Activated T-helper 1 cell treated with anti-CD3 and anti-CD28 coated beads, Interleukin-12 subunit alpha, Interleukin-12 subunit beta, Interleukin-2, Interleukin-4 antibody, amounts not matched to agents 30 ng/mL and 10 ng/mL and 1 ng/mL, durations not matched to agents 14 hours and 24 hours and 36 hours (primary cell): ENCODE results near the gene PRICKLE1. TPM values are rescaled to one million over a fixed set of nuclear protein-coding genes. Genes with fewer than 3 reads are reported as not detected.

ENCODE experiments used
- DNase-seq: peaks from one replicate; pipeline ENCODE4 v3.0.0; 2021; ENCODE audit warnings: low spot score
- H3K27ac Mint-ChIP-seq: one replicate; pipeline ENCODE4 v1.8.0; 2021; ENCODE audit warnings: mild to moderate bottlenecking, mixed read lengths
- H3K27me3 Mint-ChIP-seq: one replicate; pipeline ENCODE4 v1.8.0; 2022; ENCODE audit warnings: mild to moderate bottlenecking, moderate library complexity, mixed read lengths; ENCODE audit not compliant: insufficient read depth
- H3K36me3 Mint-ChIP-seq: one replicate; pipeline ENCODE4 v1.8.0; 2021; ENCODE audit warnings: low read depth, mixed read lengths
- H3K4me1 Mint-ChIP-seq: one replicate; pipeline ENCODE4 v1.8.0; 2021; ENCODE audit warnings: low read depth, mixed read lengths
- H3K4me3 Mint-ChIP-seq: one replicate; pipeline ENCODE4 v1.8.0; 2021; ENCODE audit warnings: mild to moderate bottlenecking, moderate library complexity, mixed read lengths
- H3K9me3 Mint-ChIP-seq: one replicate; pipeline ENCODE4 v1.8.0; 2021; ENCODE audit warnings: mixed read lengths
- intact Hi-C: fragments of 100-400 bp; cut with micrococcal nuclease; formaldehyde crosslinking; loops from one replicate; pipeline ENCODE4 v1.15.1; 2024
- total RNA-seq: library from RNA; stranded (reverse); gene quantifications from 2 replicates; pipeline ENCODE4 v1.2.3, GENCODE V29; 2022

The PRICKLE1 gene
- total RNA-seq, 1 donor from 2014 or later: 0.34 TPM

DNA sequence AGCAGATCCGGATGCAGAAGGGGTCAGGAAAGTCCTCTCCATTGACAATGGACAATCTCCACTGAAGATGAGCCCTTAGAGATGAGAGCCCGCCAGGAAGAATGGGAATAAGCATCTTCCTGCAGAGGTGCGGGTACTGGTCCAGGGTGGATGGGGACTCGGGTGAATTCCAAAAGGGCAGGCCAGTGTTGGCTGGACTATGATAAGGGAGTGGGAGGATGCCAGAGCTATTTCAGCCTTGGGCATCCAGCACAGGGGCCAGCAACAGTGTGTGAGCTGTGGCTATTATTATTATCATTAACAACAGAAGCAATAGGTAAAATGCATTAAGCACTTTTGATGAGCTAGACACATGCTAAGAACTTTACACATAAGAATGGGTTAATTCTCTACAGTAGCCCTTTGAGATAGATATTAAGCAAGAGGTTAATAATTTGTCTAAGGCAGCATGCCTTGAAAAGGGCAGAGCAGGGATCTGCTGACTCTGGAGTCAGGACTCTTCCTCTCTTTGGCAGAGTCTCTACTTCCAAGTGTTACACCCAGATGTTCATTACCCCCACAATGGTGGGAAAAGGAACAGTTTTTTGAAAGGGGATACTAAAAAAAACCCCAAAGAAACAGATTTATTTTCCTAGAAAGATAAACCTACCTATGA lies 55.2 kb downstream of the PRICKLE1 start:
- H3K27ac Mint-ChIP-seq: no peak overlapping the region
- H3K9me3 Mint-ChIP-seq: no peaks in the 10 kb centered on the region
- H3K27me3 Mint-ChIP-seq: peaks cover 5% of the 10 kb centered on the region
- DNase-seq: no peak
- no peaks in the 10 kb centered on the region for H3K36me3 Mint-ChIP-seq
- intact Hi-C loops: no loop called here
- H3K4me3 Mint-ChIP-seq: no peak overlapping the region
- H3K4me1 Mint-ChIP-seq: no peaks in the 10 kb centered on the region

GRCh38 chr12:42530284-42530683 lies 59.3 kb downstream of the PRICKLE1 start:
- no peaks in the 10 kb centered on the region for H3K4me1 Mint-ChIP-seq
- H3K4me3 Mint-ChIP-seq: no peak overlapping the region
- no peaks in the 10 kb centered on the region for H3K36me3 Mint-ChIP-seq
- DNase-seq: no peak
- H3K9me3 Mint-ChIP-seq: no peaks in the 10 kb centered on the region
- no peak overlapping the region for H3K27ac Mint-ChIP-seq
- peaks cover 3% of the 10 kb centered on the region for H3K27me3 Mint-ChIP-seq
- intact Hi-C loops: no loop called here

DNA sequence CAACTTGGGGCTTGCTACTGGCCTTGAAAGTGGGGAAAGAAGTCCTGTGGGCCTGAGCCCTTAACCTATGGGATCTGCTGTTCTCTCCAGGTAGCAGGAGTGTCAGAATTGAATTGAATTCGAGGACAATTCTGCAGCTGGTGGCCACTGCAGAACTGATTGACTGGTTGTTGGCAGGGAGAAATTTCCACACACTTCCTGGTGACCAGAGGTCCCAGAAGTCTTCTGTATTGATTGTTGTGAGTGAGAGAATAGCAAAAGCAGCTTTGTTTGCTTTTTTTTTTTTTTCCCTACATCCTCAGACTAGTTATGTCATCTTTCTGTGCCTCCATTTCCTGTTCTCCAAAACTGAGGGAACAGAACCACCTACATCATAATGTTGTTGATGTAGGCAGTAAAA lies 64.1 kb downstream of the PRICKLE1 start:
- no peak overlapping the region for H3K4me3 Mint-ChIP-seq
- intact Hi-C loops: no loop called here
- H3K9me3 Mint-ChIP-seq: no peaks in the 10 kb centered on the region
- H3K4me1 Mint-ChIP-seq: no peaks in the 10 kb centered on the region
- H3K27me3 Mint-ChIP-seq: peaks cover 5% of the 10 kb centered on the region
- DNase-seq: no peak
- no peaks in the 10 kb centered on the region for H3K36me3 Mint-ChIP-seq
- no peak overlapping the region for H3K27ac Mint-ChIP-seq

- Mint-ChIP-seq H3K4me3 (no peak overlapping the region), H3K4me1 (no peaks in the 10 kb centered on the region), H3K27ac (no peak overlapping the region), H3K36me3 (no peaks in the 10 kb centered on the region), H3K27me3 (peaks cover 5% of the 10 kb centered on the region), H3K9me3 (no peaks in the 10 kb centered on the region)
- intact Hi-C loops: no loop called here
- DNase-seq: no peak
Observed at GRCh38 chr12:42524716-42525115, 64.8 kb downstream of the PRICKLE1 start.

DNA sequence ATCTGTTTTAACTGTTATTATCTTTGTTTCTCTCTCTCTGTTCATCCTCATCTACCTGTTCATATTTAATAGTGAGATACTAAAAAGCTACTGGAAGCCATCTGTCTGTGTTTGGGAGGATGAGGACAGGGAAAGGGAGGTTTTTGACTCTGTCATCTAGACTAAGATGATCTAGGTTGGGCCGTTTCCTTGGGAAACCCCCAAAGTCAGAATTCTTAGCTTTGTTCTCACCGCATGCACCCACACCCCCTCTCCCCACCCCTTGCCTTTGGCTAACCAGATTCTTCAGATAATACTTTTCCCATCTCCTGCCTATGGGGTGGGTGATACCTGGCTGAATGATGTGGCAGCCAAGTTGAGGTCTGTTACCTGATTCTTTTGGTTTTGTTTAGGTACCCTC lies 73.0 kb downstream of the PRICKLE1 start:
- H3K4me3 Mint-ChIP-seq: no peak overlapping the region
- H3K27me3 Mint-ChIP-seq: peaks cover 4% of the 10 kb centered on the region
- no peaks in the 10 kb centered on the region for H3K36me3 Mint-ChIP-seq
- intact Hi-C loops: no loop called here
- no peaks in the 10 kb centered on the region for H3K4me1 Mint-ChIP-seq
- H3K27ac Mint-ChIP-seq: no peak overlapping the region
- H3K9me3 Mint-ChIP-seq: no peaks in the 10 kb centered on the region
- no peak for DNase-seq

DNA sequence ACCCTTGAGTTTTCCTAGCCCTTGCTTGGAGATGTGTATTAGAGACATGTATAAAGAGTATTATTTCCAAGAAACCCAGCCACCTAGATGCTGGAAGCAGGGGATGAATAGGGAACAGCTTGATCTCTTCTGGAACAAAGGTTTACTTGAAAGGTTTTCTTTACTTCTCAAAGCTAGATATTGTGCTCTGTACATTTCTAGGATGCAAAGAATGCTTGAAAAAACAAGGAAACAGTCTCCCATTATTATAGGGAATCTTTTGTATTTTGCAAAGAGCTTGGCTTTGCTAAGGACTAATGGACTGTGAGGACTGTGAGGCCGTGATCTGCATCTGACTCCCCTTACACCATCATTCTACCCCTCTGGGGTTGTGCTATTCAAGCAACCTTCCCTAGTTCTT lies 77.9 kb downstream of the PRICKLE1 start:
- Mint-ChIP-seq H3K36me3 (no peaks in the 10 kb centered on the region), H3K9me3 (no peaks in the 10 kb centered on the region), H3K27me3 (peaks cover 2% of the 10 kb centered on the region), H3K4me1 (no peaks in the 10 kb centered on the region), H3K27ac (no peak overlapping the region), H3K4me3 (no peak overlapping the region)
- intact Hi-C loops: no loop called here
- DNase-seq: no peak

DNA sequence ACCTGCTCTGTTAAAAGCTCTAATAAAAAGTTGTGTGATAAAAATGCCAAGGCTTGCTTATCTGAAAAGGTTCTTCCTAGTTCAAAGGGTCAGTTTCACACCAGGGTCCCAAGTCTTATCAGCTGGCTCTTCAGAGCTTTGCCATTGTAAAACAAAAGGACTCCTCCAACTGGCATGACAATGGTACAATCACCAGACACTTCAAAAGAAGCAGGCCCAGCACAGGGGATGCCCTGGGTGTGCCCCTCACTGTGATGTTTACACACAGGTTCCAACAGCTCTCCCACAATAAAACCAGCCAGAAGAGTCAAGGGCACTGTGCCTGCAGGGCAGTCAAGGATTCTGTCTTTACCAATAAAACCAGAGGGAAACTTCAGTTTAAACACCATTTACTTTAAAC lies 78.7 kb downstream of the PRICKLE1 start:
- peaks cover 4% of the 10 kb centered on the region for H3K27me3 Mint-ChIP-seq
- H3K4me3 Mint-ChIP-seq: no peak overlapping the region
- intact Hi-C loops: no loop called here
- H3K4me1 Mint-ChIP-seq: no peaks in the 10 kb centered on the region
- no peaks in the 10 kb centered on the region for H3K9me3 Mint-ChIP-seq
- no peaks in the 10 kb centered on the region for H3K36me3 Mint-ChIP-seq
- no peak overlapping the region for H3K27ac Mint-ChIP-seq
- DNase-seq: no peak

- no peaks in the 10 kb centered on the region for H3K4me1 Mint-ChIP-seq
- H3K27ac Mint-ChIP-seq: no peak overlapping the region
- H3K27me3 Mint-ChIP-seq: peaks cover 4% of the 10 kb centered on the region
- no peaks in the 10 kb centered on the region for H3K36me3 Mint-ChIP-seq
- H3K9me3 Mint-ChIP-seq: no peaks in the 10 kb centered on the region
- no peak overlapping the region for H3K4me3 Mint-ChIP-seq
- no peak for DNase-seq
- intact Hi-C loops: no loop called here
Observed at GRCh38 chr12:42508913-42509460, 80.6 kb downstream of the PRICKLE1 start.

- Mint-ChIP-seq H3K9me3 (no peaks in the 10 kb centered on the region), H3K36me3 (no peaks in the 10 kb centered on the region), H3K27me3 (peaks cover 11% of the 10 kb centered on the region), H3K4me3 (no peak overlapping the region), H3K4me1 (no peaks in the 10 kb centered on the region), H3K27ac (no peak overlapping the region)
- no peak for DNase-seq
- intact Hi-C loops: no loop called here
Observed at GRCh38 chr12:42507565-42507964, 82.0 kb downstream of the PRICKLE1 start.

GRCh38 chr12:42507081-42507480 lies 82.5 kb downstream of the PRICKLE1 start:
- H3K36me3 Mint-ChIP-seq: no peaks in the 10 kb centered on the region
- H3K9me3 Mint-ChIP-seq: no peaks in the 10 kb centered on the region
- no peaks in the 10 kb centered on the region for H3K4me1 Mint-ChIP-seq
- H3K4me3 Mint-ChIP-seq: no peak overlapping the region
- DNase-seq: no peak
- H3K27ac Mint-ChIP-seq: no peak overlapping the region
- intact Hi-C loops: no loop called here
- peaks cover 15% of the 10 kb centered on the region for H3K27me3 Mint-ChIP-seq

GRCh38 chr12:42504049-42504448 lies 85.5 kb downstream of the PRICKLE1 start:
- H3K36me3 Mint-ChIP-seq: no peaks in the 10 kb centered on the region
- H3K9me3 Mint-ChIP-seq: no peaks in the 10 kb centered on the region
- no peak overlapping the region for H3K4me3 Mint-ChIP-seq
- no peak for DNase-seq
- intact Hi-C loops: no loop called here
- H3K4me1 Mint-ChIP-seq: no peaks in the 10 kb centered on the region
- H3K27me3 Mint-ChIP-seq: peaks cover 16% of the 10 kb centered on the region
- no peak overlapping the region for H3K27ac Mint-ChIP-seq

DNA sequence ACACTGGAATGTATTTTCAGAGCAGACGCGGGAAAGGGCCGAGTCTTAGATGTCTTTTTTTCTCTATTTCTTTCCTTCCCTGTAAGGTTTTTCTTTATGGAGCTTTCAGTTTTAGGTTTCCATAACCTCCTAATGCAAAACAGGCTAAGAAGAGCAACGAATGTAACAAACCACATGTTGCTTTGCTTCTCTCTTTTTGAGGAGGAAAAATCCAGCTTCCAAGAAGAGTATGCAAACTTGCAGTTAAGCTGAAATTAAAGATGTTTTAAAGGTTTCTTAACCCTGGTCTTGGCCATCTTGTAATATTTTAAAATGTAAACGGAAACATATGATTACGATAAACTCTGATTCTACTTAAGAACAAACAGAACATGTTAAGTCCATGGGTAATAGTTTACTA lies 86.9 kb downstream of the PRICKLE1 start:
- no peak overlapping the region for H3K27ac Mint-ChIP-seq
- H3K4me3 Mint-ChIP-seq: no peak overlapping the region
- H3K36me3 Mint-ChIP-seq: no peaks in the 10 kb centered on the region
- DNase-seq: no peak
- no peaks in the 10 kb centered on the region for H3K9me3 Mint-ChIP-seq
- intact Hi-C loops: no loop called here
- peaks cover 16% of the 10 kb centered on the region for H3K27me3 Mint-ChIP-seq
- no peaks in the 10 kb centered on the region for H3K4me1 Mint-ChIP-seq

- Mint-ChIP-seq H3K36me3 (no peaks in the 10 kb centered on the region), H3K27ac (no peak overlapping the region), H3K9me3 (no peaks in the 10 kb centered on the region), H3K4me1 (no peaks in the 10 kb centered on the region), H3K4me3 (no peak overlapping the region), H3K27me3 (peaks cover 16% of the 10 kb centered on the region)
- no peak for DNase-seq
- intact Hi-C loops: no loop called here
Observed at GRCh38 chr12:42498549-42499247, 90.8 kb downstream of the PRICKLE1 start.
